ENCODE results near the gene CERS2. TPM values are rescaled to one million over a fixed set of nuclear protein-coding genes. Genes with fewer than 3 reads are reported as not detected.
A peak's percentile ranks its signal among the peaks of the same experiment; 100 is the strongest.

CERS2 gene
- total RNA-seq, 6 experiments from 2014 or later, result 189 to 305 (median 255) TPM

GRCh38 chr1:151009674-151010345 lies 35.2 kb upstream of the CERS2 start:
- no peak for TF ChIP-seq CTCF (IDR thresholded peaks at IDR 0.05)
- Mint-ChIP-seq H3K27me3 (ENCODE audit: insufficient read depth) (peaks cover 2% of the 10 kb centered on the region), H3K36me3 (ENCODE audit: low read depth) (peaks cover 5% of the 10 kb centered on the region; the same call in 1 of the 2 replicates), H3K4me3 (peak overlapping the region; percentile 97), H3K9me3 (no peaks in the 10 kb centered on the region), H3K4me1 (ENCODE audit: low read depth) (peaks cover 61% of the 10 kb centered on the region), H3K27ac (peak overlapping the region; percentile 99)
- no peak for DNase-seq

GRCh38 chr1:151009206-151009587 lies 34.6 kb upstream of the CERS2 start:
- TF ChIP-seq CTCF (IDR thresholded peaks at IDR 0.05), result no peak
- Mint-ChIP-seq H3K9me3 (no peaks in the 10 kb centered on the region), H3K4me1 (ENCODE audit: low read depth) (peaks cover 61% of the 10 kb centered on the region), H3K27me3 (ENCODE audit: insufficient read depth) (peaks cover 2% of the 10 kb centered on the region), H3K4me3 (peak overlapping the region; percentile 97), H3K36me3 (ENCODE audit: low read depth) (peaks cover 5% of the 10 kb centered on the region; the same call in 1 of the 2 replicates), H3K27ac (peak overlapping the region; percentile 99)
- DNase-seq, result peak; percentile 61

- Mint-ChIP-seq H3K4me3 (peak within 1 kb of the TSS; percentile 97), H3K9me3 (no peaks in the 10 kb centered on the region), H3K27me3 (ENCODE audit: insufficient read depth) (peaks cover 2% of the 10 kb centered on the region), H3K27ac (peak within 1 kb of the TSS; percentile 99), H3K36me3 (ENCODE audit: low read depth) (peaks cover 5% of the 10 kb centered on the region; the same call in 1 of the 2 replicates), H3K4me1 (ENCODE audit: low read depth) (peaks cover 58% of the 10 kb centered on the region)
- peak; percentile 98 for DNase-seq
- TF ChIP-seq CTCF (IDR thresholded peaks at IDR 0.05), result no peak; the same call in 1 of the 2 replicates
Measured at GRCh38 chr1:151008244-151009205, 33.9 kb upstream of the CERS2 start, which contains the start of gene PRUNE1. Gene PRUNE1 (plus strand): TSS chr1:151008449. CDS start chr1:151008633, 184 bp downstream.

GRCh38 chr1:151007853-151008243 lies 33.2 kb upstream of the CERS2 start:
- H3K27me3 Mint-ChIP-seq (ENCODE audit: insufficient read depth), result peaks cover 2% of the 10 kb centered on the region

More at GRCh38 chr1:151007853-151008243, 33.2 kb upstream of the CERS2 start:
- TF ChIP-seq CTCF (IDR thresholded peaks at IDR 0.05), result no peak
- Mint-ChIP-seq H3K27ac (peak overlapping the region; percentile 99), H3K4me1 (ENCODE audit: low read depth) (peaks cover 55% of the 10 kb centered on the region), H3K9me3 (no peaks in the 10 kb centered on the region), H3K4me3 (peak overlapping the region; percentile 97), H3K36me3 (ENCODE audit: low read depth) (peaks cover 5% of the 10 kb centered on the region; the same call in 1 of the 2 replicates)
- no peak for DNase-seq

All from HFFc6 (cell line).